Measurements from ENCODE around the gene SEC14L1.

The SEC14L1 gene

GRCh38 chr17:77211681-77212080 is 70.9 kb downstream of the SEC14L1 start:
- in situ Hi-C loops (cut with MboI; ENCODE audit: low sequenced_read_pairs): no loop called here

- in situ Hi-C loops (cut with MboI; ENCODE audit: low sequenced_read_pairs): no loop called here
Measured at GRCh38 chr17:77212081-77212832, 71.5 kb downstream of the SEC14L1 start.

- in situ Hi-C loops (cut with MboI; ENCODE audit: low sequenced_read_pairs): no loop called here
Measured at GRCh38 chr17:77212833-77213777, 72.3 kb downstream of the SEC14L1 start.

- in situ Hi-C loops (cut with MboI; ENCODE audit: low sequenced_read_pairs): no loop called here
Measured at GRCh38 chr17:77213778-77214132, 73.0 kb downstream of the SEC14L1 start.

GRCh38 chr17:77214328-77214727 is 73.6 kb downstream of the SEC14L1 start:
- in situ Hi-C loops (cut with MboI; ENCODE audit: low sequenced_read_pairs): no loop called here

- in situ Hi-C loops (cut with MboI; ENCODE audit: low sequenced_read_pairs): no loop called here
Measured at GRCh38 chr17:77214743-77215142, 74.0 kb downstream of the SEC14L1 start.

- in situ Hi-C loops (cut with MboI; ENCODE audit: low sequenced_read_pairs): no loop called here
Measured at GRCh38 chr17:77215281-77215680, 74.5 kb downstream of the SEC14L1 start.

- in situ Hi-C loops (cut with MboI; ENCODE audit: low sequenced_read_pairs): no loop called here
Measured at GRCh38 chr17:77216486-77216885, 75.7 kb downstream of the SEC14L1 start.

- in situ Hi-C loops (cut with MboI; ENCODE audit: low sequenced_read_pairs): no loop called here
Measured at GRCh38 chr17:77217123-77217522, 76.4 kb downstream of the SEC14L1 start.

- in situ Hi-C loops (cut with MboI; ENCODE audit: low sequenced_read_pairs): no loop called here
Measured at GRCh38 chr17:77217566-77217965, 76.8 kb downstream of the SEC14L1 start.

- in situ Hi-C loops (cut with MboI; ENCODE audit: low sequenced_read_pairs): no loop called here
Measured at GRCh38 chr17:77218902-77219301, 78.1 kb downstream of the SEC14L1 start.

GRCh38 chr17:77222356-77222755 is 81.6 kb downstream of the SEC14L1 start:
- in situ Hi-C loops (cut with MboI; ENCODE audit: low sequenced_read_pairs): no loop called here

- in situ Hi-C loops (cut with MboI; ENCODE audit: low sequenced_read_pairs): no loop called here
Measured at GRCh38 chr17:77223642-77224420, 83.1 kb downstream of the SEC14L1 start.

- in situ Hi-C loops (cut with MboI; ENCODE audit: low sequenced_read_pairs): loop anchor here (25.0 kb wide), 1 partner anchor 413 kb away; no protein-coding TSS in a partner anchor
Measured at GRCh38 chr17:77225265-77225664, 84.5 kb downstream of the SEC14L1 start.

- in situ Hi-C loops (cut with MboI; ENCODE audit: low sequenced_read_pairs): loop anchor here (25.0 kb wide), 1 partner anchor 415 kb away; no protein-coding TSS in a partner anchor
Measured at GRCh38 chr17:77227461-77228240, 86.9 kb downstream of the SEC14L1 start.

- in situ Hi-C loops (cut with MboI; ENCODE audit: low sequenced_read_pairs): loop anchor here (25.0 kb wide), 1 partner anchor 416 kb away; no protein-coding TSS in a partner anchor
Measured at GRCh38 chr17:77228241-77228752, 87.5 kb downstream of the SEC14L1 start.

- in situ Hi-C loops (cut with MboI; ENCODE audit: low sequenced_read_pairs): loop anchor here (25.0 kb wide), 1 partner anchor 417 kb away; no protein-coding TSS in a partner anchor
Measured at GRCh38 chr17:77228816-77229215, 88.0 kb downstream of the SEC14L1 start.

- in situ Hi-C loops (cut with MboI; ENCODE audit: low sequenced_read_pairs): loop anchor here (25.0 kb wide), 1 partner anchor 418 kb away; no protein-coding TSS in a partner anchor
Measured at GRCh38 chr17:77229786-77230435, 89.1 kb downstream of the SEC14L1 start.

- in situ Hi-C loops (cut with MboI; ENCODE audit: low sequenced_read_pairs): loop anchor here (25.0 kb wide), 1 partner anchor 418 kb away; no protein-coding TSS in a partner anchor
Measured at GRCh38 chr17:77230436-77230830, 89.7 kb downstream of the SEC14L1 start.
